IMR-90 (cell line): ENCODE measurements around the gene CD8B.

Experiments used
- CEBPB ChIP-seq: IDR thresholded peaks from 2 replicates; pipeline ENCODE4 v1.6.1; 2012; ENCODE audit warnings: low read depth, low read length, improper control_type of control experiment
- CHD1 ChIP-seq: IDR thresholded peaks from 2 replicates; pipeline ENCODE4 v1.6.1; 2012; ENCODE audit warnings: low read depth, low read length, improper control_type of control experiment
- MAFK ChIP-seq: IDR thresholded peaks from 2 replicates; pipeline ENCODE4 v1.6.1; 2012; ENCODE audit warnings: low read depth, low read length, improper control_type of control experiment
- POLR2A ChIP-seq: IDR thresholded peaks from 2 replicates; pipeline ENCODE4 v1.6.1; 2012; ENCODE audit warnings: mild to moderate bottlenecking, low read depth, low read length
- SMC3 ChIP-seq: fragments of 150-350 bp; IDR thresholded peaks from 2 replicates; pipeline ENCODE4 v1.6.1; 2016; ENCODE audit warnings: low read depth, mild to moderate bottlenecking, antibody characterized with exemption, low read length, moderate library complexity
- TF ChIP-seq, protein P1 (sequence below): conservative IDR thresholded peaks from 2 replicates; pipeline ENCODE4 v1.5.1; 2012; ENCODE audit warnings: mild to moderate bottlenecking, low read depth, low read length, improper control_type of control experiment
- TF ChIP-seq, protein P2 (sequence below): fragments of 150-350 bp; IDR thresholded peaks from 2 replicates; pipeline ENCODE4 v1.6.1; 2016; ENCODE audit warnings: low read depth, mild to moderate bottlenecking, low read length, moderate library complexity, borderline replicate concordance

DNA sequence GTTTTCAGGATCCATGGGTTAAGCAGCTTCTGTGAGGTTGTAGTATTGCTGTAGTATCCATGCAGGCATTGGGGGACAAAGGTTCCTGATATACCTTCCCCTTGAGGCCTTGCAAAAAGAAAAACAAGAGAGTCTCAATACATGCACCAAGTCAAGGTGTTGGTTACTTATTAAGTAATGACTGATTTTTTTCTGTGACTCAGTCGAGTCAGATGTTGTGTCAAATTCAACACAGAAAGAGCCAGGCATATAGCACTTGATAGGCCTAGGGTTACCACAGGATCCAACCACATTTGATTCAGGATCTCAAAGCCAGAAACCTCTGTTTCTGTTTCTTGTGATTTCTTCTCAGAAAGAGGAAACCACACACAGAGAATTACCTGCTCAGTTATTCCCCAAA, 46.1 kb downstream of the CD8B start:
- TF ChIP-seq, protein P1, sequence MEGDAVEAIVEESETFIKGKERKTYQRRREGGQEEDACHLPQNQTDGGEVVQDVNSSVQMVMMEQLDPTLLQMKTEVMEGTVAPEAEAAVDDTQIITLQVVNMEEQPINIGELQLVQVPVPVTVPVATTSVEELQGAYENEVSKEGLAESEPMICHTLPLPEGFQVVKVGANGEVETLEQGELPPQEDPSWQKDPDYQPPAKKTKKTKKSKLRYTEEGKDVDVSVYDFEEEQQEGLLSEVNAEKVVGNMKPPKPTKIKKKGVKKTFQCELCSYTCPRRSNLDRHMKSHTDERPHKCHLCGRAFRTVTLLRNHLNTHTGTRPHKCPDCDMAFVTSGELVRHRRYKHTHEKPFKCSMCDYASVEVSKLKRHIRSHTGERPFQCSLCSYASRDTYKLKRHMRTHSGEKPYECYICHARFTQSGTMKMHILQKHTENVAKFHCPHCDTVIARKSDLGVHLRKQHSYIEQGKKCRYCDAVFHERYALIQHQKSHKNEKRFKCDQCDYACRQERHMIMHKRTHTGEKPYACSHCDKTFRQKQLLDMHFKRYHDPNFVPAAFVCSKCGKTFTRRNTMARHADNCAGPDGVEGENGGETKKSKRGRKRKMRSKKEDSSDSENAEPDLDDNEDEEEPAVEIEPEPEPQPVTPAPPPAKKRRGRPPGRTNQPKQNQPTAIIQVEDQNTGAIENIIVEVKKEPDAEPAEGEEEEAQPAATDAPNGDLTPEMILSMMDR = no peak
- TF ChIP-seq, protein P2, sequence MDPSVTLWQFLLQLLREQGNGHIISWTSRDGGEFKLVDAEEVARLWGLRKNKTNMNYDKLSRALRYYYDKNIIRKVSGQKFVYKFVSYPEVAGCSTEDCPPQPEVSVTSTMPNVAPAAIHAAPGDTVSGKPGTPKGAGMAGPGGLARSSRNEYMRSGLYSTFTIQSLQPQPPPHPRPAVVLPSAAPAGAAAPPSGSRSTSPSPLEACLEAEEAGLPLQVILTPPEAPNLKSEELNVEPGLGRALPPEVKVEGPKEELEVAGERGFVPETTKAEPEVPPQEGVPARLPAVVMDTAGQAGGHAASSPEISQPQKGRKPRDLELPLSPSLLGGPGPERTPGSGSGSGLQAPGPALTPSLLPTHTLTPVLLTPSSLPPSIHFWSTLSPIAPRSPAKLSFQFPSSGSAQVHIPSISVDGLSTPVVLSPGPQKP = no peak
- TF ChIP-seq POLR2A = no peak
- TF ChIP-seq CHD1 = no peak
- TF ChIP-seq SMC3 = no peak
- no peak for TF ChIP-seq CEBPB
- TF ChIP-seq MAFK = no peak
